ENCODE results near the gene FRY. TPM values are rescaled to one million over a fixed set of nuclear protein-coding genes. Genes with fewer than 3 reads are reported as not detected.

FRY gene
- total and polyA plus RNA-seq, 10 of the 15 experiments (the other 5 are each of a cell fraction or from before 2014, with no cell fraction given): 0.18 to 1.4 (median 0.30) TPM

- WGBS (ENCODE audit: insufficient coverage, insufficient replicate concordance, low lambda C conversion rate, missing lambda C conversion rate): 18% methylated on average over 5 of the region's 5 CpGs
- no peak for TF ChIP-seq EED (IDR thresholded peaks at IDR 0.05; ENCODE audit: low read depth)
- TF ChIP-seq PBX3 (IDR thresholded peaks at IDR 0.05; ENCODE audit: insufficient replicate concordance, low read depth, low read length): no peak
- no peak for TF ChIP-seq PRDM15 (CRISPR knock-in tag; IDR thresholded peaks at IDR 0.05)
- TF ChIP-seq IKZF2 (IDR thresholded peaks at IDR 0.05): no peak
- no peak for TF ChIP-seq IRF4 (IDR thresholded peaks at IDR 0.05; ENCODE audit: low read depth, low read length)
- TF ChIP-seq CUX1 (IDR thresholded peaks at IDR 0.05; ENCODE audit: insufficient replicate concordance, low read depth, low read length): no peak
- no peak for TF ChIP-seq STAT3 (IDR thresholded peaks at IDR 0.05; ENCODE audit: low read depth, low read length)
- TF ChIP-seq ZSCAN29 (IDR thresholded peaks at IDR 0.05): no peak
- no peak for TF ChIP-seq USF1 (IDR thresholded peaks at IDR 0.05; ENCODE audit: borderline replicate concordance, extremely low read length, insufficient read depth, low read depth, low read length)
- no peak for TF ChIP-seq KAT2A (conservative IDR thresholded peaks at IDR 0.05; ENCODE audit: control insufficient read depth, low read depth, low read length)
- no peak for TF ChIP-seq CHD1 (IDR thresholded peaks at IDR 0.05; ENCODE audit: low read depth, low read length)
- TF ChIP-seq CBFB (IDR thresholded peaks at IDR 0.05; ENCODE audit: low read depth): no peak
- TF ChIP-seq HDGF (IDR thresholded peaks at IDR 0.05): no peak
These were observed 102.9 kb downstream of the FRY start for GRCh38 chr13:32134241-32135055.

More at GRCh38 chr13:32134241-32135055, 102.9 kb downstream of the FRY start:
- BruUV-seq (replicated peaks): no TSS peak
- no peaks in the 10 kb centered on the region for H3K9me3 ChIP-seq (replicated peaks; ENCODE audit: control insufficient read depth, insufficient read depth, low read length)
- FAIRE-seq (no peak), DNase-seq (ENCODE audit: low read depth, low spot score) (no peak), ATAC-seq (no peak)
- no peaks in the 10 kb centered on the region for H3K4me1 ChIP-seq (ENCODE audit: control insufficient read depth, insufficient read depth, low read length)
- no peaks in the 10 kb centered on the region for H3K27me3 ChIP-seq (replicated peaks in 1 of 2; ENCODE audit: control insufficient read depth in 2 of 2, insufficient read depth in 2 of 2, low read length in 1 of 2)
- SMC1A ChIA-PET (ENCODE audit: uncharacterized antibody, unreplicated experiment): no interaction called here
- in situ Hi-C loops (cut with MboI): no loop called here
- no peaks in the 10 kb centered on the region for H3K79me2 ChIP-seq (ENCODE audit: control insufficient read depth, insufficient read depth, low read length)
- no peaks in the 10 kb centered on the region for H3K36me3 ChIP-seq (ENCODE audit: control insufficient read depth in 2 of 2, insufficient read depth in 2 of 2, low read length in 1 of 2)
- H3K9ac ChIP-seq (ENCODE audit: control insufficient read depth, insufficient read depth, low read length): no peak overlapping the region
- no peak overlapping the region for H3K4me3 ChIP-seq
- POLR2A ChIA-PET: no interaction called here
- no peak overlapping the region for H3K27ac ChIP-seq (ENCODE audit: control insufficient read depth, insufficient read depth)
- no peaks in the 10 kb centered on the region for H4K20me1 ChIP-seq (ENCODE audit: control insufficient read depth, insufficient read depth)
- no peak overlapping the region for H2AFZ ChIP-seq (ENCODE audit: control insufficient read depth, low read depth, low read length)
- H3K4me2 ChIP-seq (ENCODE audit: control insufficient read depth, insufficient read depth): no peak overlapping the region
- RAD21 ChIA-PET (ENCODE audit: unreplicated experiment): no interaction called here
- intact Hi-C loops (cut with micrococcal nuclease; ENCODE audit: unreplicated experiment): no loop called here
- CTCF ChIA-PET: no interaction called here
